Limb (tissue), 2 donors: ENCODE measurements around the gene DYTN.

Experiments
- DNase-seq, 2 donors: peaks; one replicate each; pipeline ENCODE4 v3.0.0-alpha.2; 2016; ENCODE audit errors: extremely low spot score in 2 of 2

DYTN gene

GRCh38 chr2:206615417-206616089 is 102.6 kb downstream of the DYTN start:
- DNase-seq: no peak

DNA sequence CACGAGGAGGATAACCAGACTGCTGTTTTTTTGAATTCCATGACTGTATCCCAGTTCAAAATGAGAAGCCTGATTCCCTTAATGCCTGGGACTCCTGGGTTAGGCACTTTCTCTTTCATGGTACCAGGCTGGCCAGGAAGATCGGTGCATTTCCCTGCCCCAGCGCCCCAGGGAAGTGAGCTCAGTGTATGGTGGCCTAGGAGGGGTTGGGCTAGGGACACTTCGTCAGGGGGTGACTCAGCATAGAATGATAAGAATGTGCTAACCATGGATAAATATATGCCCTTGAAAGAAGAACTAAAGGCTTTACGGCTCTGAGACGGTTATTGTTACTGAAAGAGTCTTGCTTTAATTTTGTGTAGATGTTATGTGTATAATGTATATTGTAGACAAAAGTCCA is 103.4 kb downstream of the DYTN start:
- no peak for DNase-seq

DNA sequence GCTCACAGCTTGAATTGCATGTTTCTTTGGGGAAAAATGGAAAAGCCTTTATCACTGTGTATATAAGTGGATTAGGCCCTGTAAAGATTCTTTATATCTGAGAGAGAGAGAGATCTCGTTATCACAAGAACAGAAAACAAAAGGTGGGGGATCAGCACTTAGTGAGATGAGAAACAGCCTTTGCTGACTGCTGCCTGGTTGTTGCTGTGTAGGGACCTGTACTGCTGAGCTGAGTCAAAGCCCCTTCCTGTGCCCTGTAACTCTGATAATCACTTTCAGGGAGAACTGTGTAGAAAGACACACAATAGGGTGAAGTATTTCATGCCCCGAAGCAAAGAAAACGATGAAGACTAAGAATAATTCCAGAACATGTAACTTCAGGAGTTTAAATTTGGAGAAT is 106.5 kb downstream of the DYTN start:
- DNase-seq: no peak

- no peak for DNase-seq
Observed at GRCh38 chr2:206611191-206611590, 107.0 kb downstream of the DYTN start.

- no peak for DNase-seq
Observed at GRCh38 chr2:206610451-206610850, 107.7 kb downstream of the DYTN start.

DNA sequence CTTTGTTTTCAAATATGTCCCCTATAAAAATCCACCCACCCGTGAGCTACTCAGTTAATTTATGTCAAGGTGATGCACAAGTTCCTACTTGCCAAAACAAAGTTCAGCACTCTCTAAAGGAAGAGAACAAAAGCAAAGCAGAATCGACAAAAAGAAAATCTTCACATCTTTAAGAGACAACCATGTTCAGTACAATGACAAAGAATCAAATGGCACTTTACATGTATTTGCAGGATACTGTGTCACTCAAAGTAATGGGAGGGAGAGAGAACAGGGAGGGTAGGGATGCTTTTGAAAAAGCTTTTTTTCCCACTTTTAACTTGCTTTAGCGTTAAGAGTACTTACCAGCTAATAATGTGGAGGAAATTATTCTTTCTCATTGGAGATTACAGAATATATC is 115.0 kb downstream of the DYTN start:
- DNase-seq: no peak
